ENCODE data around the gene GBX2.

GRCh38 chr2:236120829-236121228 is 47.4 kb downstream of the GBX2 start:
- TF ChIP-seq, protein P1, sequence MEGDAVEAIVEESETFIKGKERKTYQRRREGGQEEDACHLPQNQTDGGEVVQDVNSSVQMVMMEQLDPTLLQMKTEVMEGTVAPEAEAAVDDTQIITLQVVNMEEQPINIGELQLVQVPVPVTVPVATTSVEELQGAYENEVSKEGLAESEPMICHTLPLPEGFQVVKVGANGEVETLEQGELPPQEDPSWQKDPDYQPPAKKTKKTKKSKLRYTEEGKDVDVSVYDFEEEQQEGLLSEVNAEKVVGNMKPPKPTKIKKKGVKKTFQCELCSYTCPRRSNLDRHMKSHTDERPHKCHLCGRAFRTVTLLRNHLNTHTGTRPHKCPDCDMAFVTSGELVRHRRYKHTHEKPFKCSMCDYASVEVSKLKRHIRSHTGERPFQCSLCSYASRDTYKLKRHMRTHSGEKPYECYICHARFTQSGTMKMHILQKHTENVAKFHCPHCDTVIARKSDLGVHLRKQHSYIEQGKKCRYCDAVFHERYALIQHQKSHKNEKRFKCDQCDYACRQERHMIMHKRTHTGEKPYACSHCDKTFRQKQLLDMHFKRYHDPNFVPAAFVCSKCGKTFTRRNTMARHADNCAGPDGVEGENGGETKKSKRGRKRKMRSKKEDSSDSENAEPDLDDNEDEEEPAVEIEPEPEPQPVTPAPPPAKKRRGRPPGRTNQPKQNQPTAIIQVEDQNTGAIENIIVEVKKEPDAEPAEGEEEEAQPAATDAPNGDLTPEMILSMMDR (IDR thresholded peaks at IDR 0.05): no peak
- no peak for TF ChIP-seq POLR2A (IDR thresholded peaks at IDR 0.05)

Measured in uterus (tissue), 2 donors.